GM12878 (cell line): ENCODE measurements around the gene SHISA9.

Experiments
- ATF3 ChIP-seq: IDR thresholded peaks from 2 replicates; pipeline ENCODE4 v1.6.1; 2011; ENCODE audit warnings: low read depth, mild to moderate bottlenecking, low read length, moderate library complexity, borderline replicate concordance; ENCODE audit errors: extremely low read depth
- BACH1 ChIP-seq: fragments of 450-650 bp; IDR thresholded peaks from 2 replicates; pipeline ENCODE4 v1.6.1; 2017; ENCODE audit warnings: mild to moderate bottlenecking, borderline replicate concordance
- CREB1 ChIP-seq: IDR thresholded peaks from 2 replicates; pipeline ENCODE4 v1.6.1; 2012; ENCODE audit warnings: low read depth, mild to moderate bottlenecking, inconsistent platforms
- CTCF ChIP-seq, 3 experiments: IDR thresholded peaks in 2 of 3; conservative IDR thresholded peaks in 1 of 3; 2 replicates each; pipeline ENCODE4 v1.5.1; 2011; ENCODE audit warnings: low read depth in 3 of 3, low read length in 3 of 3, mild to moderate bottlenecking in 3 of 3, control low read depth in 2 of 3, moderate library complexity in 2 of 3, inconsistent platforms in 1 of 3, mixed read lengths in 1 of 3; ENCODE audit not compliant: control insufficient read depth in 2 of 3, insufficient read depth in 1 of 3; ENCODE audit errors: extremely low read depth in 1 of 3
- EZH2 ChIP-seq: IDR thresholded peaks from 2 replicates; pipeline ENCODE4 v1.6.1; 2012; ENCODE audit warnings: low read depth, mild to moderate bottlenecking, control low read depth, inconsistent platforms, low read length, borderline replicate concordance; ENCODE audit not compliant: control insufficient read depth
- GABPA ChIP-seq: IDR thresholded peaks from 2 replicates; pipeline ENCODE4 v1.6.1; 2014; ENCODE audit warnings: antibody characterized with exemption, low read depth, mild to moderate bottlenecking, inconsistent platforms
- LARP7 ChIP-seq: fragments of 450-650 bp; IDR thresholded peaks from 2 replicates; pipeline ENCODE4 v1.6.1; 2017; ENCODE audit warnings: mild to moderate bottlenecking
- POLR2AphosphoS5 ChIP-seq: IDR thresholded peaks from 2 replicates; pipeline ENCODE4 v1.6.1; 2011; ENCODE audit warnings: mild to moderate bottlenecking, low read length, inconsistent platforms
- RFX5 ChIP-seq: IDR thresholded peaks from 2 replicates; pipeline ENCODE4 v1.6.1; 2011; ENCODE audit warnings: low read depth, low read length, improper control_type of control experiment
- SMC3 ChIP-seq: IDR thresholded peaks from 2 replicates; pipeline ENCODE4 v1.6.1; 2011; ENCODE audit warnings: low read length, improper control_type of control experiment, borderline replicate concordance
- USF2 ChIP-seq: IDR thresholded peaks from 2 replicates; pipeline ENCODE4 v1.6.1; 2011; ENCODE audit warnings: low read depth, low read length, improper control_type of control experiment, borderline replicate concordance
- ZNF207 ChIP-seq: fragments of 450-650 bp; IDR thresholded peaks from 2 replicates; pipeline ENCODE4 v1.6.1; 2014; ENCODE audit warnings: antibody characterized with exemption, mild to moderate bottlenecking, borderline replicate concordance

- TF ChIP-seq SMC3 (no peak), EZH2 (no peak), CTCF (IDR thresholded peaks at IDR 0.05 in 2 of 3, conservative IDR thresholded peaks at IDR 0.05 in 1 of 3; ENCODE audit: control insufficient read depth in 2 of 3, extremely low read depth in 1 of 3, insufficient read depth in 1 of 3, low read depth in 3 of 3, low read length in 3 of 3) (no peak), POLR2AphosphoS5 (no peak), ZNF207 (no peak), GABPA (no peak), LARP7 (no peak), CREB1 (no peak), BACH1 (no peak), ATF3 (no peak), USF2 (no peak), RFX5 (no peak)
Observed at GRCh38 chr16:12906765-12907516, 5.5 kb downstream of the SHISA9 start.
